GM11168 (cell line): ENCODE data around the gene TSPAN12.

Source experiments
- in situ Hi-C: fragments of 300-500 bp; cut with MboI; formaldehyde crosslinking; loops from one replicate; pipeline ENCODE4 v1.12.0; 2022; ENCODE audit warnings: low sequenced_read_pairs; ENCODE audit not compliant: unreplicated experiment

TSPAN12 gene

DNA sequence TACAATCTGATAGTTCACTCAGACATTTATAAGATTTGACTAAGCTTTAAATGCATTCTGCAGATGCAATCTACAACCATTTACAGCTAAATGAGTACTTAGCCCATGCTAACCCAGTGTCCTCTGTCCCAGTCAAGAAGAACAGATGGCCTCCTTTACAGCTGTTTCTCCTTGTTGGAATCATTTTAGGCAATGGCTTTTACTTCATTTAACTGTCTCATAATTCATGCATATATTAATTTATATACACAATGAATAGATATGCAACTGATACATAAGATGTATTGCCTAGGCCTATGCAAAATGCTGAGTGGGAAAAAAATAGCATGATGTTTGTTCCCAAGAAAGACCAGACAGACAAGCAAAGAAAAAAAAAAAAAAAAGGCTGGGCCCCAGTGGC lies 82.2 kb downstream of the TSPAN12 start:
- in situ Hi-C loops, result no loop called here

DNA sequence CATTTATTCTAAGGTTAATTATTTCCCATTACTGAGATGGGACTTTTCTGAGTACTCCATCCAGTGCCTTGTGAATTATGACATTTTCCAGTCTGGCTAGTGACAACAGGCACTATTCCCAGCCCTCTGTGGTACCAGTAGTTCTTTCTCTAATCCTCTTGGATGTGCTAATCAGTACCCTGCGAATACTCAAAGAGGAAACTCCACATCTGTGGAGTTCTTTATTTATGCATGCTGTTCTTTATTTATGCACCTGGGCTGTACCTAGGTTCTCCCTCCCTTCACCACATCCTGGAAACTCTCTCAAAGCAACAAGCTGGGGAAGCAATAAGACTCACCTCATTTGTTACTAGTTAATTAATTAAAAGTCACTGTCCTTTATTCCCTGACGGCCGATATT lies 83.5 kb downstream of the TSPAN12 start:
- in situ Hi-C loops, result no loop called here

DNA sequence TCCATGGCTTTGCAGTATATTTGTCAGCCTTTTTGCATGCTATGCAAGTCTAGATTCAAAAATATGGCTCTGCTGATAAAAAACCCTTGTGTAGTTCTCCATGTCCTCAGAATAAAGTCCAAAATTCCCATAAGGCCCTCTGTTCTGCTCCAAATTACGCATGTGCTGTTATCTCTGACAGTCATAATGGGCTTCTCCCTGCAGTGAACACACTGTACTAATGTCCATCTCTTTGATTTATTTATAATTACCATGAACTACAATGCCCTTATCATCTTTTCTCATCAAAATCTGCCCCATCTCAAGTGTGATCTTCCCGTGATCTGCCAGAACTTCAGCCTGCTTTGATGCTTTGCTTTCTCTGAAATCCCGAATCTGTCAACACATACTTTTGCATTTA lies 87.7 kb downstream of the TSPAN12 start:
- in situ Hi-C loops, result no loop called here

DNA sequence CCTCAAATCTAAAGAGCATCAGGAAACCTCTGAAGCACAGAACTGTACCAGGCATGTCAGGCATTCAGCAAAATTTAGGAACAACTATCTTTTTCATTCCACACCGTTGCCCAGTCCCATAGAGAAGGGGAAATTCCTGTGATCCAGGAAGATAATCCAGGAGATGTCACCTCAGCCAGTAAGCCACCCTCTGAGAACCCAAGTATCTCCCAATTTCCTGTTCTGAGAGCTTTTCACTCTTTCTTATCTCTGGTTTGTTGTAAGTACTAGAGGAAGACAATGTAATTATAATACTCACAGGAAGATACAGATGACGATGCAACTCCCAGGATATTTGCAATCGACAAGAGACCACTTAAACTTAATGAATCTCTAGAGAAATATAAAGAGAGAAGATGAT lies 97.1 kb downstream of the TSPAN12 start:
- in situ Hi-C loops, result no loop called here

DNA sequence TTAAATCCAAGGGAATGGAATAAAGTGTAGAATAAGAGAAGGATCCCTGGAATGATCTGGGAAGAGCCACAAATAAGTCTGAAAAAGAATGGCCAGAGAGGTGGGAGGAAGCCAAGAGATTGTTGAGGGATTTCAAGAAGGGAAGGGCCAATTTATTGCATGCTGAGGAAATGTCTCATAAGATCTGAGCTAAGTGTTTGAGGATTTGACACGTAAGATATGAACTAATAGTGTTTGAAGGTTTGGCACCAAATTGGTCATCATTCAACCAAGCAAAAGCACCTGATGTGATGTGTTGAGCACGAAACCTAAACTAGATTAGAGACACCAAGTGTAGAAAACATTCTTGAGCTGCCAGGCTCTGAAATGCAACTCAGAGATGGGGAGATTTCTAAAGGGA lies 97.9 kb downstream of the TSPAN12 start:
- in situ Hi-C loops, result no loop called here

DNA sequence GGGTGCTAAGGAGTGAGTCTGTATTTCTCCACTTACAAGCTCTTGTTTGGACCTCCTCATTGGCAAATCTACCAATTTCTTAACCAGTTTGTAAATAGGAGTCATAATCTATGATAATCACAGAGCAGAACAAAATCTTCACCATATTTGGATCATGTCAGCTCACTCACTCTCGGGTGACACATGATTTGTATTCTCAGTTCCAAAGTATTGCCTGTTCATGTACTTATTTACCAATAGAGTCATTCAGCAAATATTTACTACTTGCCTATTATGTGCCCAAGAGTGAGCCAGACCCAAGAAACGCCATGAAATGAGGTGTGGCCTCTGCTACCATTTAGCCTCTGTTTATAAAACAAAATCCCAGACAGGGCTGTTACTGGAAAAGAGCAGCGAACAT lies 114.8 kb downstream of the TSPAN12 start:
- in situ Hi-C loops, result no loop called here

DNA sequence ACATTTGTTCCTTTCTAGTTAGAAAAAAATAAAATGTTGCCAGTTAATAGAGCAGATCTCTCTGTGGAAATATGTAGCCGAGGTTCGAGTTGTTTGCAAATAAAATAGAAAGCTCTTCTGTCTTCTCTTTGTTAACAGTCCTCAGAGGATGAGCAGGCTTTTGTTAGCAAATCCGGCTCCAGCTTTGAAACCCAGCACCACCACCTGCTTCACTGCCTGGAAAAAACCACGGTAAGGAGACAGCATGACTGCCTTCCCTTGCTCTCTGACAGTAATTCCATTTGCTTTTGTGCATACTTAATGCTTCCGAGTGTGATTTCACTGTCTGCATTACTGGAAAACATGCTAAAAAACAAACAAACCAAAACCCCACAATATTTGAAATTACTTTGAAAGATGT lies 115.6 kb downstream of the TSPAN12 start:
- in situ Hi-C loops, result no loop called here

DNA sequence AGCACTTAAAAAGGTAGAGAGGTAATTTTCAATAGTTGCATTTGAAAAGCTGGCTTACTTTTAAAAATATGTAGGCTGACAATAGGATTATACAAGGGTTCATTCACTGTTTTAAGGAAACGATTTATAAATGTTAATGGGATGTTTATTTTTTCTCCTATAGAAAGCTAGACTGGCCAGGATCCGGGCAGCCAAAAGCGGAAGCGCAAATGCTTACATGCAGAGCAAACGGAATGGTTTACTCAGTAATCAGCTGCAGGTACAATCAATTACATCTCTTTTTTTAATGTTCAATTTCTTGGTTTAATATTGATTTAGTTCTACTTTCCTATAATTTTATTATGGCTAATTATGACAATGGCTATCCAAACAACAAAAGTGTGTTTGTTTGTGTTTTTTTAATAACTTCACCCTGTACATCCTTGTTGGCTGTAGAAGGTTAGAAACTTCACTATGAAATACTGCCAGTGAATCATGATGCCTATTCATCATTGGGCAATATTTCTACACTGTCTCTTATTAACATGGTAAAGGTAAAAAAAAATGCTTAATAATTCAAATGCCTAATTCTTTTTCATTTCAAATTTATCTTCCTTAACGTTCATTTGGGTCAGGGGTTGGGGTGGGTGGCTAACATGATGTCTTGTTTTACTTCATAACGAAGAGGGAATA lies 116.4 kb downstream of the TSPAN12 start:
- in situ Hi-C loops, result no loop called here

DNA sequence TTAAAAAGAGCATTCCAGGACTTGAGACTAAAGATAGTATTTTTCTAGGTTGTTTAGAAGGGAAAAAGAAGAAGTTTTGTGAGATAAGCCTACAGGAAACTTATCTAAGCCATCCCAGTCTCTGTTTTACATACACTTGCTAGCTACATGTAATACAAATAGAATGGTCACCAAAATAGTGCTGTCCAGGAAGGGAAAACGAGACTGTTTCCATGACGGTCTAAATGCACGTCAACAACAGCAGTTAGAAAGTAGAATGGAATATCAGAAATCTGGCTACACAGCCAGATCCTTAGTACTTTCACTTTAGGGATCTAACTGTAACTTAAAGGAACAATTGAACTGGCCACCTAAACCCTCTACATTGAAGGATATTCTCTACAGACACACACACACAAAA lies 117.6 kb downstream of the TSPAN12 start:
- in situ Hi-C loops, result no loop called here

DNA sequence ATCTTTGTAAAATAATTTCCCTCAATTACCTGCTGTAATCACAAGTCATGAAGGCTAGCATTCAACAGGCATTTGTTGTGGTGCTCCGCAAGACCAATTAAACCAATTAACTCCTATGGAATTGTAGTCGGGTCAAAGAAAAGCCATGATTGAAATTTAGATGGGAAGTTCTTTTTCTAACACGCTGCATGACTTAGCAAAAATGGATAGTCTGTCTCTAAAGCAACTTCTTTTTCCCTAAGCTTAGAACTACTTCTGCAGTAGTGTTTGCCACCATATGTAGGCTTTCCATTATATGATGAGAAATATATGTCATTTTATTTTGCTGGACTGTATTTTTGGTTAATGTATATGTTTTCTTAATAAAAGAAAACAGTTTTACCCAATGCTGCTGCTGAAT lies 119.1 kb downstream of the TSPAN12 start:
- in situ Hi-C loops, result no loop called here
